GM18526 (cell line): ENCODE results near the gene UBE2V1.

Experiments used
- POLR2A ChIP-seq: IDR thresholded peaks from 3 replicates; pipeline ENCODE4 v1.6.1; 2011; ENCODE audit not compliant: insufficient read length; ENCODE audit errors: extremely low read depth

The UBE2V1 gene

GRCh38 chr20:50066161-50066834 lies 46.7 kb downstream of the UBE2V1 start:
- no peak for TF ChIP-seq POLR2A

- no peak for TF ChIP-seq POLR2A
Observed at GRCh38 chr20:50065325-50065615, 47.7 kb downstream of the UBE2V1 start.

- no peak for TF ChIP-seq POLR2A
Observed at GRCh38 chr20:50062006-50062838, 50.7 kb downstream of the UBE2V1 start.

GRCh38 chr20:50061151-50062005 lies 51.6 kb downstream of the UBE2V1 start:
- TF ChIP-seq POLR2A = no peak

- TF ChIP-seq POLR2A = no peak
Observed at GRCh38 chr20:50058662-50059402, 54.1 kb downstream of the UBE2V1 start.

- no peak for TF ChIP-seq POLR2A
Observed at GRCh38 chr20:50057714-50058053, 55.3 kb downstream of the UBE2V1 start.

- TF ChIP-seq POLR2A = no peak
Observed at GRCh38 chr20:50056951-50057713, 55.8 kb downstream of the UBE2V1 start.

- no peak for TF ChIP-seq POLR2A
Observed at GRCh38 chr20:50056408-50056926, 56.5 kb downstream of the UBE2V1 start.

GRCh38 chr20:50055524-50056083 lies 57.3 kb downstream of the UBE2V1 start:
- no peak for TF ChIP-seq POLR2A

- no peak for TF ChIP-seq POLR2A
Observed at GRCh38 chr20:50054626-50055511, 58.1 kb downstream of the UBE2V1 start.

GRCh38 chr20:50054231-50054547 lies 58.8 kb downstream of the UBE2V1 start:
- TF ChIP-seq POLR2A = no peak

GRCh38 chr20:50053362-50054230 lies 59.4 kb downstream of the UBE2V1 start:
- no peak for TF ChIP-seq POLR2A

- TF ChIP-seq POLR2A = no peak
Observed at GRCh38 chr20:50052550-50053361, 60.2 kb downstream of the UBE2V1 start.
